GM12878 (cell line): ENCODE data around the gene EIF2B1.

Experiments used
- ATF7 ChIP-seq: fragments of 450-650 bp; IDR thresholded peaks from 2 replicates; pipeline ENCODE4 v1.6.1; 2016; ENCODE audit warnings: low read depth, mild to moderate bottlenecking
- EP300 ChIP-seq, 2 experiments: fragments of 150-350 bp in 1 of 2; IDR thresholded peaks; 2 replicates each; pipeline ENCODE4 v1.6.1; 2011 to 2012; ENCODE audit warnings: low read depth in 2 of 2, low read length in 2 of 2, borderline replicate concordance in 1 of 2, improper control_type of control experiment in 1 of 2, inconsistent platforms in 1 of 2; ENCODE audit not compliant: control insufficient read depth in 1 of 2
- HDAC2 ChIP-seq: fragments of 200-600 bp; sonication (generic); IDR thresholded peaks from 2 replicates; pipeline ENCODE4 v1.6.1; 2017
- IKZF1 ChIP-seq: fragments of 450-650 bp; conservative IDR thresholded peaks from 2 replicates; pipeline ENCODE4 v1.6.1; 2017; ENCODE audit warnings: antibody characterized with exemption, mild to moderate bottlenecking
- MYC ChIP-seq: IDR thresholded peaks from 2 replicates; pipeline ENCODE4 v1.6.1; 2011; ENCODE audit warnings: mild to moderate bottlenecking, low read length, moderate library complexity, inconsistent platforms; ENCODE audit not compliant: insufficient read depth, insufficient replicate concordance, insufficient read length, severe bottlenecking
- NKRF ChIP-seq: fragments of 450-650 bp; conservative IDR thresholded peaks from 2 replicates; pipeline ENCODE4 v1.6.1; 2017; ENCODE audit warnings: mild to moderate bottlenecking, moderate library complexity
- PBX3 ChIP-seq: IDR thresholded peaks from 2 replicates; pipeline ENCODE4 v1.6.1; 2011; ENCODE audit warnings: mild to moderate bottlenecking, low read depth, low read length, moderate library complexity; ENCODE audit not compliant: insufficient replicate concordance
- POLR2AphosphoS5 ChIP-seq: IDR thresholded peaks from 2 replicates; pipeline ENCODE4 v1.6.1; 2011; ENCODE audit warnings: mild to moderate bottlenecking, low read length, inconsistent platforms
- RAD21 ChIP-seq: IDR thresholded peaks from 2 replicates; pipeline ENCODE4 v1.6.1; 2011; ENCODE audit warnings: mild to moderate bottlenecking, low read depth, low read length, moderate library complexity; ENCODE audit not compliant: insufficient read depth
- RAD51 ChIP-seq: fragments of 450-650 bp; IDR thresholded peaks from 2 replicates; pipeline ENCODE4 v1.6.1; 2016; ENCODE audit warnings: moderate library complexity, mild to moderate bottlenecking, inconsistent platforms
- RCOR1 ChIP-seq: conservative IDR thresholded peaks from 2 replicates; pipeline ENCODE4 v1.6.1; 2012; ENCODE audit warnings: low read depth, low read length, improper control_type of control experiment
- TF ChIP-seq, protein P1 (sequence below), 3 experiments: IDR thresholded peaks in 2 of 3; conservative IDR thresholded peaks in 1 of 3; 2 replicates each; pipeline ENCODE4 v1.5.1; 2011; ENCODE audit warnings: low read depth in 3 of 3, low read length in 3 of 3, mild to moderate bottlenecking in 3 of 3, control low read depth in 2 of 3, moderate library complexity in 2 of 3, inconsistent platforms in 1 of 3, mixed read lengths in 1 of 3; ENCODE audit not compliant: control insufficient read depth in 2 of 3, insufficient read depth in 1 of 3; ENCODE audit errors: extremely low read depth in 1 of 3
- TF ChIP-seq, protein P2 (sequence below): IDR thresholded peaks from 2 replicates; pipeline ENCODE4 v1.6.1; 2011; ENCODE audit warnings: low read depth, low read length, improper control_type of control experiment, borderline replicate concordance
- TF ChIP-seq, protein P3 (sequence below): fragments of 450-650 bp; IDR thresholded peaks from 2 replicates; pipeline ENCODE4 v1.6.1; 2017; ENCODE audit warnings: mild to moderate bottlenecking, moderate library complexity

DNA sequence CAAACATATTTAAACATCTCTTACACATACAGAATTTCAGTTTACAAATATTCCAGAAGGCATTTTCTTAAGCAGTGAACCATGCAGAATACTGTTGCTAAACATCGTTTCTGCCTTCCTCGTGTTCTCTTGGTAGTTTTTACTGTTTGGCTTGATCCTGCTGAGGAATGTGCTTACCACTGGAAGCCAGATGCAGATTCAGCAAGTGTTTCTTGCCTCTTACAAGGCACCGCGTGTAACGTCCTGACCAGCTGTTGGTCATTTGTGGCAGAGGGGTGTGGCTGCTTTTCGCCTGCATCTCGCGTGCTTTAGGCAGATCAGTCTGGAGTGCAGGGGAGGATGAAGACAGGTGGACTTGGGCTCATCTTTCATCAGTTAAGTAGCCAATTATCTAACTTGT, 12.4 kb downstream of the EIF2B1 start:
- TF ChIP-seq RAD51 (no peak), RAD21 (no peak), EP300 (IDR thresholded peaks at IDR 0.05; ENCODE audit: borderline replicate concordance in 1 of 2, control insufficient read depth in 1 of 2, low read depth in 2 of 2, low read length in 2 of 2) (no peak), IKZF1 (no peak), HDAC2 (no peak), ATF7 (no peak), MYC (no peak), PBX3 (no peak), NKRF (no peak), RCOR1 (no peak), POLR2AphosphoS5 (no peak)
- TF ChIP-seq, protein P1, sequence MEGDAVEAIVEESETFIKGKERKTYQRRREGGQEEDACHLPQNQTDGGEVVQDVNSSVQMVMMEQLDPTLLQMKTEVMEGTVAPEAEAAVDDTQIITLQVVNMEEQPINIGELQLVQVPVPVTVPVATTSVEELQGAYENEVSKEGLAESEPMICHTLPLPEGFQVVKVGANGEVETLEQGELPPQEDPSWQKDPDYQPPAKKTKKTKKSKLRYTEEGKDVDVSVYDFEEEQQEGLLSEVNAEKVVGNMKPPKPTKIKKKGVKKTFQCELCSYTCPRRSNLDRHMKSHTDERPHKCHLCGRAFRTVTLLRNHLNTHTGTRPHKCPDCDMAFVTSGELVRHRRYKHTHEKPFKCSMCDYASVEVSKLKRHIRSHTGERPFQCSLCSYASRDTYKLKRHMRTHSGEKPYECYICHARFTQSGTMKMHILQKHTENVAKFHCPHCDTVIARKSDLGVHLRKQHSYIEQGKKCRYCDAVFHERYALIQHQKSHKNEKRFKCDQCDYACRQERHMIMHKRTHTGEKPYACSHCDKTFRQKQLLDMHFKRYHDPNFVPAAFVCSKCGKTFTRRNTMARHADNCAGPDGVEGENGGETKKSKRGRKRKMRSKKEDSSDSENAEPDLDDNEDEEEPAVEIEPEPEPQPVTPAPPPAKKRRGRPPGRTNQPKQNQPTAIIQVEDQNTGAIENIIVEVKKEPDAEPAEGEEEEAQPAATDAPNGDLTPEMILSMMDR (IDR thresholded peaks at IDR 0.05 in 2 of 3, conservative IDR thresholded peaks at IDR 0.05 in 1 of 3; ENCODE audit: control insufficient read depth in 2 of 3, extremely low read depth in 1 of 3, insufficient read depth in 1 of 3, low read depth in 3 of 3, low read length in 3 of 3), result no peak
- TF ChIP-seq, protein P2, sequence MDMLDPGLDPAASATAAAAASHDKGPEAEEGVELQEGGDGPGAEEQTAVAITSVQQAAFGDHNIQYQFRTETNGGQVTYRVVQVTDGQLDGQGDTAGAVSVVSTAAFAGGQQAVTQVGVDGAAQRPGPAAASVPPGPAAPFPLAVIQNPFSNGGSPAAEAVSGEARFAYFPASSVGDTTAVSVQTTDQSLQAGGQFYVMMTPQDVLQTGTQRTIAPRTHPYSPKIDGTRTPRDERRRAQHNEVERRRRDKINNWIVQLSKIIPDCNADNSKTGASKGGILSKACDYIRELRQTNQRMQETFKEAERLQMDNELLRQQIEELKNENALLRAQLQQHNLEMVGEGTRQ, result no peak
- TF ChIP-seq, protein P3, sequence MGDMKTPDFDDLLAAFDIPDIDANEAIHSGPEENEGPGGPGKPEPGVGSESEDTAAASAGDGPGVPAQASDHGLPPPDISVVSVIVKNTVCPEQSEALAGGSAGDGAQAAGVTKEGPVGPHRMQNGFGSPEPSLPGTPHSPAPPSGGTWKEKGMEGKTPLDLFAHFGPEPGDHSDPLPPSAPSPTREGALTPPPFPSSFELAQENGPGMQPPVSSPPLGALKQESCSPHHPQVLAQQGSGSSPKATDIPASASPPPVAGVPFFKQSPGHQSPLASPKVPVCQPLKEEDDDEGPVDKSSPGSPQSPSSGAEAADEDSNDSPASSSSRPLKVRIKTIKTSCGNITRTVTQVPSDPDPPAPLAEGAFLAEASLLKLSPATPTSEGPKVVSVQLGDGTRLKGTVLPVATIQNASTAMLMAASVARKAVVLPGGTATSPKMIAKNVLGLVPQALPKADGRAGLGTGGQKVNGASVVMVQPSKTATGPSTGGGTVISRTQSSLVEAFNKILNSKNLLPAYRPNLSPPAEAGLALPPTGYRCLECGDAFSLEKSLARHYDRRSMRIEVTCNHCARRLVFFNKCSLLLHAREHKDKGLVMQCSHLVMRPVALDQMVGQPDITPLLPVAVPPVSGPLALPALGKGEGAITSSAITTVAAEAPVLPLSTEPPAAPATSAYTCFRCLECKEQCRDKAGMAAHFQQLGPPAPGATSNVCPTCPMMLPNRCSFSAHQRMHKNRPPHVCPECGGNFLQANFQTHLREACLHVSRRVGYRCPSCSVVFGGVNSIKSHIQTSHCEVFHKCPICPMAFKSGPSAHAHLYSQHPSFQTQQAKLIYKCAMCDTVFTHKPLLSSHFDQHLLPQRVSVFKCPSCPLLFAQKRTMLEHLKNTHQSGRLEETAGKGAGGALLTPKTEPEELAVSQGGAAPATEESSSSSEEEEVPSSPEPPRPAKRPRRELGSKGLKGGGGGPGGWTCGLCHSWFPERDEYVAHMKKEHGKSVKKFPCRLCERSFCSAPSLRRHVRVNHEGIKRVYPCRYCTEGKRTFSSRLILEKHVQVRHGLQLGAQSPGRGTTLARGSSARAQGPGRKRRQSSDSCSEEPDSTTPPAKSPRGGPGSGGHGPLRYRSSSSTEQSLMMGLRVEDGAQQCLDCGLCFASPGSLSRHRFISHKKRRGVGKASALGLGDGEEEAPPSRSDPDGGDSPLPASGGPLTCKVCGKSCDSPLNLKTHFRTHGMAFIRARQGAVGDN, result no peak
